OCI-LY7 (cell line): Measurements from ENCODE around the gene FHOD3.

Experiments used
- EZH2phosphoT487 ChIP-seq: fragments of 200-600 bp; sonication (generic); IDR thresholded peaks from 2 replicates; pipeline ENCODE4 v1.6.1; 2018; ENCODE audit warnings: low read depth, borderline replicate concordance, mild to moderate bottlenecking, mixed run types, antibody characterized with exemption, low read length, moderate library complexity, mixed read lengths
- TF ChIP-seq, protein P1 (sequence below): fragments of 200-600 bp; sonication (generic); conservative IDR thresholded peaks from 2 replicates; pipeline ENCODE4 v1.5.1; 2014; ENCODE audit warnings: mild to moderate bottlenecking, antibody characterized with exemption, low read length, moderate library complexity, mixed read lengths

DNA sequence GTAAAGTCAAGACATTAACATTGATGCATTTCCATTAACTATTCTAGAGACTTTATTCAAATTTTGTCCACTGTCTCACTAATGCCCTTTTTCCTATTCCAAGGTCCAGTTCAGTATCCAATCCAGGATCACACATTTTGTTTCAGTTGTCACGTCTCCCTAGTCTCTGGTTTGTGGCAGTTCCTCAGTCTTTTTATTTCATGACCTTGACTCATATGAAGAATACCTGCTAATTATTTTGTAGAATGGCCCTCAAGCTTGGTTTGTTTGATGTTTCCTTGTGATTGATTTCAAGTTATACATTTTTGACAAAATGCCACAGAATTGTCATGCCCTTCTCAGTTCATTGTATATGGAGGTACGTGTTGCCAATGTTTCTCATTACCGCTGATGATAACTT lies 145.2 kb downstream of the FHOD3 start:
- TF ChIP-seq, protein P1, sequence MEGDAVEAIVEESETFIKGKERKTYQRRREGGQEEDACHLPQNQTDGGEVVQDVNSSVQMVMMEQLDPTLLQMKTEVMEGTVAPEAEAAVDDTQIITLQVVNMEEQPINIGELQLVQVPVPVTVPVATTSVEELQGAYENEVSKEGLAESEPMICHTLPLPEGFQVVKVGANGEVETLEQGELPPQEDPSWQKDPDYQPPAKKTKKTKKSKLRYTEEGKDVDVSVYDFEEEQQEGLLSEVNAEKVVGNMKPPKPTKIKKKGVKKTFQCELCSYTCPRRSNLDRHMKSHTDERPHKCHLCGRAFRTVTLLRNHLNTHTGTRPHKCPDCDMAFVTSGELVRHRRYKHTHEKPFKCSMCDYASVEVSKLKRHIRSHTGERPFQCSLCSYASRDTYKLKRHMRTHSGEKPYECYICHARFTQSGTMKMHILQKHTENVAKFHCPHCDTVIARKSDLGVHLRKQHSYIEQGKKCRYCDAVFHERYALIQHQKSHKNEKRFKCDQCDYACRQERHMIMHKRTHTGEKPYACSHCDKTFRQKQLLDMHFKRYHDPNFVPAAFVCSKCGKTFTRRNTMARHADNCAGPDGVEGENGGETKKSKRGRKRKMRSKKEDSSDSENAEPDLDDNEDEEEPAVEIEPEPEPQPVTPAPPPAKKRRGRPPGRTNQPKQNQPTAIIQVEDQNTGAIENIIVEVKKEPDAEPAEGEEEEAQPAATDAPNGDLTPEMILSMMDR: no peak
- TF ChIP-seq EZH2phosphoT487: no peak
